GM12892 (cell line): ENCODE data around the gene SKA2.

Experiments used
- POLR2A ChIP-seq: IDR thresholded peaks from 2 replicates; pipeline ENCODE4 v1.6.1; 2011; ENCODE audit warnings: low read depth, low read length, control low read depth
- POLR2AphosphoS5 ChIP-seq: IDR thresholded peaks from 2 replicates; pipeline ENCODE4 v1.6.1; 2011; ENCODE audit warnings: low read depth, low read length, control low read depth

- no peak for TF ChIP-seq POLR2AphosphoS5
- TF ChIP-seq POLR2A = no peak
Observed at GRCh38 chr17:59199398-59199797, 44.4 kb upstream of the SKA2 start.
